GM18505 (cell line): ENCODE measurements around the gene GRIN1.

Source experiments
- ATAC-seq: cut with Tn5 transposase; IDR thresholded peaks from one replicate; pipeline ENCODE4 v1.9.1; 2021; ENCODE audit not compliant: unreplicated experiment
- POLR2A ChIP-seq: IDR thresholded peaks from 4 replicates; pipeline ENCODE4 v1.6.1; 2011; ENCODE audit warnings: borderline replicate concordance; ENCODE audit not compliant: insufficient read depth, insufficient read length; ENCODE audit errors: extremely low read depth

The GRIN1 gene

DNA sequence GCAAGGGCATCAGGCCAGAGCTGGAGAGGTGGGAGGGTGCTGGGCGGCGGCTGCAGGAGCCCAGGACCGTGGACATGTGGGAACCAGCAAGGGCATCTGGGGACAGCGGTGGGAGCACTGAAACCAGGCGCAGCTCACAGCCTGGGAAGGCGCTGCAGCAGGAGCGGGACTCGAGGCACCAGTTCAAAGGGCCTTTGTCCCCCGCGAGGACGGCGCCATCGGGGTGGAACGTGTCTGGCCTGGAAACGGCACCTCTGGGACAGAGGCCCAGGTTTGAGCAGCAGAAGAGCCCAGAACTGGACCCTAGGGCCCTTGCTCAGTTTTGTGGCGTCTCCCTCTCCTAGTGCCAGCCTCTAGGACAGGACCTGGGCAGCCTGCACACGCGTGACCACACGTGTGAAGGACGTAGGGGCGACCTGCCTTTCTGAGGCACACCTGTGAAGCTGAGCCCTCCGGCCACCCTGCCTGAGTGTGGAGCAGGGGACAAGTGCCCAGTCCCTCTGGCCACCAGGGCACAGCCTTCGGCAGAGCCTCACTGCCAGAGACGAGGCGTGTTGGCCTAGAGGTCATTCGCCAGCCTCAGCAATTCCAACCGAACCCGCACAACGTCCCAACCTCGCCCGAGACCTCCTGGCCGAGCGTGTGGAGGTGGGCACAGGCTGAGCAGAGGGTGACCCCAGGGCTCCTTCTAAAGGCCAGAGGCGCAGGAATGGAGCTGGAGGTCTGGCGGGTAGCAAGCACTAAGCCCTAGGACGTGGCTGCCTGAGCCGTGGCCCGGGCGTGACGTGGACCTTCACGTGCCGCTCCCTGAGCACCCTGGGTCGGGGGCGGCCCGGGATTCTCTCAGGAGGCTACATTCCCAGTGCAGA is 35.1 kb downstream of the GRIN1 start:
- ATAC-seq = no peak

GRCh38 chr9:137174722-137175293 is 35.9 kb downstream of the GRIN1 start:
- ATAC-seq = no peak
- no peak for TF ChIP-seq POLR2A

More for the DNA sequence above, 35.1 kb downstream of the GRIN1 start:
- TF ChIP-seq POLR2A = no peak

- TF ChIP-seq POLR2A = no peak
- ATAC-seq = no peak
Observed at GRCh38 chr9:137175345-137175961, 36.5 kb downstream of the GRIN1 start.

- TF ChIP-seq POLR2A = no peak
Observed at GRCh38 chr9:137176302-137177182, 37.6 kb downstream of the GRIN1 start.

GRCh38 chr9:137178201-137178938 is 39.4 kb downstream of the GRIN1 start:
- TF ChIP-seq POLR2A = no peak
- no peak for ATAC-seq

More at GRCh38 chr9:137176302-137177182, 37.6 kb downstream of the GRIN1 start:
- no peak for ATAC-seq

DNA sequence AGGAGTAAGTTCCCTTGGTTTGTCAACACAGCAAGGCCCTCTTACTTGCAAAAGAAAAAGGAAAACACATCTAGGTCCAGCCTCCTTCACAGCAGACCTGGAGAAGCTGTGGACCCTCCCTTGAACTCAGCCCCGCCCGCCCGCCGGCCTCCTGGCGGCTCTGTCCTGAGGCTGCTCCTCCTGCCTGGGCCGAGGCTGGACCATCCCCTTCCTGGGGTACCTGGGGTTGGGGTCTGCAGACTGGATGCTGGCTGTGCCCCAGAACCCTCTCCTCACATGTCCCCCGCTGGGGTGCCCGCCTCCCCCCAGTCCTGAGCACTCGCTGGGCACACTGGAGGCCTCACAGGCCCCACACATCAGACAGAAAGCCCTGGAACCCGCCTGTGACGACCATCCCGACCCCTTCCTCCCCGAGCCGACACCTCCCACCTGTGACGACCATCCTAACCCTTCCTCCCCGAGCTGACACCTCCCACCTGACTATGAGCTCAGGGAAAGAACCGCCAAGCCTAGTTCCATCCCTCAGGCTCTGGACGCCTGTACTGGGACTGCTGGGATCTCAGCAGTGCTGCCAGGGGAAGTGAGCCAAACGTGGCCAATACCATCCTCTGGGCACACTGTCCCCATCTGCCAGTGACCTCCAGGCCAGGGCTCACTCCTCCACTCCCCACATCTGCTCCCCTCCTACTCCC is 40.1 kb downstream of the GRIN1 start:
- no peak for ATAC-seq
- no peak for TF ChIP-seq POLR2A

DNA sequence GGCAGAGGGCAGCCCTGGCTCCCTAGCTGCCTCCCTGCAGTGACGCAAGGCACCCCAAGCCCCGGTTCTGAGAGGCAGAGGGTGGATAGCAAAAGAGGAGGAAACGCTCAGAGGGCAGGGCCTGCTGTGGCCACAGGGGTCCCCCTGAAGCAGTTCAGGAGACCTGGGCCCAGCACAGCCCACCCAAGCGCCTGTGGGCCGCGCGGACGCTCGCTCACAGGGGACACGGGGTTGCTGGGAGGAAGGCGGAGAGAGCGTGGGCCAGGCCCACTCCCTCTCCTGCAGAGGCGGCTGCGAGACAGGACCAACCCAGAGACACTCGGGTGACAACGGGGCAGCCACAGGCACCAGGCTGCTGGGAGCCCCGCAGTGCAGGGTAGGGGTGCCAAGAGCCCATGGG is 40.8 kb downstream of the GRIN1 start:
- ATAC-seq = no peak
- TF ChIP-seq POLR2A = no peak

- no peak for TF ChIP-seq POLR2A
- no peak for ATAC-seq
Observed at GRCh38 chr9:137180491-137180890, 41.5 kb downstream of the GRIN1 start.

DNA sequence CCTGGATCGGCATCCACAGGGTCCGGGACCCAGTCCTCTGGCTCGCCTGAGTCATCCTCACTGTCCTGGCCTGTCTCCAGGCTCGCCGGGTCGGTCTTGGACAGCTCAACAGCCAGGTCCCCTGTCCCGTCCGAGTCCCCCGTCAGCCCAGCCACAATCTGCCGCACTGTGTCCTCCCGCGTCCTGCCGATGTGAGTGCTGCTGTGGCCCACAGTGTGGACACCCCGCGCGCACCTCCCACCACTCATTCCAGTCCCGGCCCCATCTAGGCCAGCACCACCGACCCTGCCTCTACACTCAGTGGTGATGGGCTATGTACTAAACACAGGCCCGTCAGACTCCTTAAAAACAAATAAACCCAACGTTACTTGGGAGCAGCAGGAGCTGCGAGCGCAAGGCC is 42.7 kb downstream of the GRIN1 start:
- no peak for ATAC-seq
- TF ChIP-seq POLR2A = no peak

GRCh38 chr9:137182836-137183235 is 43.9 kb downstream of the GRIN1 start:
- ATAC-seq = no peak
- no peak for TF ChIP-seq POLR2A

DNA sequence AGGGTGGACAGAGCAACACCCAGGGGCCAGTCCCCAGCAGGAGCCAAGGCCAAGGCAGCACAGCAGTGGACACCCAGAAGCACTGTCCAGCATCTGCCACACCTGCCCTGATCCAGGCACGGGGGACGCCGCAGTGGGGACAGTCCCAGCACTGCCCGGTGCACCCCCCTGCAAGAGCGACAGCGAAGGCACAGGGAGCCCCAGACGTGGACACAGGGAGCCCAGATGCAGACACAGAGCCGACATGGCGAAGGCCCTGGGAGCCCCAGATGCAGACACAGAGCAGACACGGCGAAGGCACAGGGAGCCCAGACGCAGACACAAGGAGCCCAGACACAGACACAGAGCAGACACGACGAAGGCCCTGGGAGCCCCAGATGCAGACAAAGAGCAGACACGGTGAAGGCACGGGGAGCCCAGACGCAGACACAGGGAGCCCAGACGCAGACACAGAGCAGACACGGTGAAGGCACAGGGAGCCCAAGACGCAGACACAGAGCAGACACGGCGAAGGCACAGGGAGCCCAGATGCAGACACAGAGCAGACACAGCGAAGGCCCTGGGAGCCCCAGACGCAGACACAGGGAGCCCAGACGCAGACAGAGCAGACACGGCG is 45.1 kb downstream of the GRIN1 start:
- no peak for TF ChIP-seq POLR2A
- ATAC-seq = no peak

GRCh38 chr9:137184881-137185660 is 46.1 kb downstream of the GRIN1 start:
- ATAC-seq = no peak
- no peak for TF ChIP-seq POLR2A
